Osteocyte (in vitro differentiated cells): Measurements from ENCODE around the gene PWWP3B. TPM values are rescaled to one million over a fixed set of nuclear protein-coding genes. Genes with fewer than 3 reads are reported as not detected.

ENCODE experiments used
- DNase-seq: peaks from one replicate; pipeline ENCODE4 v3.0.0; 2021; ENCODE audit warnings: mixed read lengths; ENCODE audit not compliant: unreplicated experiment; ENCODE audit errors: extremely low spot score
- H3K27ac Mint-ChIP-seq: one replicate; pipeline ENCODE4 v1.8.0; 2021; ENCODE audit warnings: mild to moderate bottlenecking, mixed read lengths; ENCODE audit not compliant: unreplicated experiment
- H3K27me3 Mint-ChIP-seq: one replicate; pipeline ENCODE4 v1.8.0; 2021; ENCODE audit warnings: mixed read lengths; ENCODE audit not compliant: unreplicated experiment
- H3K36me3 Mint-ChIP-seq: one replicate; pipeline ENCODE4 v1.8.0; 2021; ENCODE audit warnings: mixed read lengths; ENCODE audit not compliant: unreplicated experiment
- H3K4me1 Mint-ChIP-seq: one replicate; pipeline ENCODE4 v1.8.0; 2021; ENCODE audit warnings: mixed read lengths; ENCODE audit not compliant: unreplicated experiment
- H3K4me3 Mint-ChIP-seq: one replicate; pipeline ENCODE4 v1.8.0; 2021; ENCODE audit warnings: mild to moderate bottlenecking, moderate library complexity, mixed read lengths; ENCODE audit not compliant: unreplicated experiment
- H3K9me3 Mint-ChIP-seq: one replicate; pipeline ENCODE4 v1.8.0; 2021; ENCODE audit warnings: mixed read lengths; ENCODE audit not compliant: unreplicated experiment
- CTCF ChIP-seq: fragments of 200-600 bp; sonication (generic); IDR thresholded peaks from 2 replicates; pipeline ENCODE4 v1.5.0; 2021; ENCODE audit warnings: antibody characterized with exemption, mild to moderate bottlenecking, moderate library complexity
- total RNA-seq: library from RNA; stranded (reverse); gene quantifications from 2 replicates; pipeline ENCODE4 v1.2.1, GENCODE V29; 2021

The PWWP3B gene
- total RNA-seq, 1 donor from 2014 or later = 0.51 TPM

- DNase-seq = no peak
- no peak for TF ChIP-seq CTCF
- Mint-ChIP-seq H3K9me3 (no peaks in the 10 kb centered on the region), H3K4me1 (no peaks in the 10 kb centered on the region), H3K4me3 (no peak overlapping the region), H3K27me3 (no peaks in the 10 kb centered on the region), H3K36me3 (no peaks in the 10 kb centered on the region), H3K27ac (no peak overlapping the region)
Measured at GRCh38 chrX:106159861-106160282, 8.2 kb upstream of the PWWP3B start.

- H3K36me3 Mint-ChIP-seq = no peaks in the 10 kb centered on the region
- H3K9me3 Mint-ChIP-seq = peaks cover 6% of the 10 kb centered on the region
- H3K4me1 Mint-ChIP-seq = no peaks in the 10 kb centered on the region
- TF ChIP-seq CTCF = peak; percentile 59
- H3K27ac Mint-ChIP-seq = no peak overlapping the region
- no peak for DNase-seq
- peaks cover 9% of the 10 kb centered on the region for H3K27me3 Mint-ChIP-seq
- no peak overlapping the region for H3K4me3 Mint-ChIP-seq
Measured at GRCh38 chrX:106170318-106170717, 2.2 kb downstream of the PWWP3B start.

- Mint-ChIP-seq H3K36me3 (no peaks in the 10 kb centered on the region), H3K27ac (no peak overlapping the region), H3K4me3 (no peak overlapping the region), H3K4me1 (no peaks in the 10 kb centered on the region), H3K9me3 (peaks cover 6% of the 10 kb centered on the region), H3K27me3 (peaks cover 9% of the 10 kb centered on the region)
- no peak for TF ChIP-seq CTCF
- no peak for DNase-seq
Measured at GRCh38 chrX:106171293-106171820, 3.3 kb downstream of the PWWP3B start.

- peak overlapping the region; percentile 60 for H3K4me3 Mint-ChIP-seq
- peak overlapping the region; percentile 0 for H3K27ac Mint-ChIP-seq
- H3K27me3 Mint-ChIP-seq = no peaks in the 10 kb centered on the region
- peak; percentile 83 for DNase-seq
- no peaks in the 10 kb centered on the region for H3K36me3 Mint-ChIP-seq
- no peak for TF ChIP-seq CTCF
- peaks cover 25% of the 10 kb centered on the region for H3K9me3 Mint-ChIP-seq
- H3K4me1 Mint-ChIP-seq = no peaks in the 10 kb centered on the region
Measured at GRCh38 chrX:106177106-106177981, 9.2 kb downstream of the PWWP3B start.

GRCh38 chrX:106177982-106178321 is 9.8 kb downstream of the PWWP3B start:
- Mint-ChIP-seq H3K27ac (no peak overlapping the region), H3K4me3 (no peak overlapping the region)

More at GRCh38 chrX:106177982-106178321, 9.8 kb downstream of the PWWP3B start:
- no peak for TF ChIP-seq CTCF
- DNase-seq = no peak
- Mint-ChIP-seq H3K9me3 (peaks cover 27% of the 10 kb centered on the region), H3K36me3 (no peaks in the 10 kb centered on the region), H3K4me1 (no peaks in the 10 kb centered on the region), H3K27me3 (no peaks in the 10 kb centered on the region)
